HL-60 (cell line): ENCODE data around the gene REEP1.

Experiments used
- DNase-seq, 2 experiments: peaks; one replicate each; pipeline ENCODE4 v3.0.0-alpha.2; 2010 to 2020; ENCODE audit warnings: low read depth in 1 of 2, low spot score in 1 of 2
- H3K27ac ChIP-seq: fragments of 250-450 bp; sonication (Bioruptor Pico); replicated peaks from 2 replicates; pipeline ENCODE4 v1.5.1; 2020; ENCODE audit warnings: mild to moderate bottlenecking, moderate library complexity
- H3K27me3 ChIP-seq: fragments of 250-450 bp; sonication (Bioruptor Pico); 2 replicates; pipeline ENCODE4 v1.5.1; 2021; ENCODE audit warnings: mild to moderate bottlenecking, moderate library complexity; ENCODE audit not compliant: insufficient read depth, poor library complexity, severe bottlenecking
- H3K4me3 ChIP-seq: replicated peaks from 2 replicates; pipeline ENCODE4 v1.5.1; 2011; ENCODE audit warnings: mild to moderate bottlenecking, control low read depth, low read length; ENCODE audit not compliant: insufficient read depth
- CTCF ChIP-seq: IDR thresholded peaks from one replicate; pipeline ENCODE4 v1.5.1; 2011; ENCODE audit warnings: low read length, control low read depth, inconsistent platforms; ENCODE audit not compliant: insufficient read depth
- GABPA ChIP-seq: IDR thresholded peaks from 2 replicates; pipeline ENCODE4 v1.6.1; 2012; ENCODE audit warnings: low read depth
- POLR2AphosphoS5 ChIP-seq: IDR thresholded peaks from 2 replicates; pipeline ENCODE4 v1.6.1; 2012; ENCODE audit warnings: low read depth
- SPI1 ChIP-seq: IDR thresholded peaks from 2 replicates; pipeline ENCODE4 v1.6.1; 2012; ENCODE audit warnings: low read depth, mild to moderate bottlenecking, borderline replicate concordance
- TF ChIP-seq, protein P1 (sequence below): IDR thresholded peaks from 2 replicates; pipeline ENCODE4 v1.6.1; 2012; ENCODE audit warnings: low read depth; ENCODE audit not compliant: insufficient replicate concordance

REEP1 gene

DNA sequence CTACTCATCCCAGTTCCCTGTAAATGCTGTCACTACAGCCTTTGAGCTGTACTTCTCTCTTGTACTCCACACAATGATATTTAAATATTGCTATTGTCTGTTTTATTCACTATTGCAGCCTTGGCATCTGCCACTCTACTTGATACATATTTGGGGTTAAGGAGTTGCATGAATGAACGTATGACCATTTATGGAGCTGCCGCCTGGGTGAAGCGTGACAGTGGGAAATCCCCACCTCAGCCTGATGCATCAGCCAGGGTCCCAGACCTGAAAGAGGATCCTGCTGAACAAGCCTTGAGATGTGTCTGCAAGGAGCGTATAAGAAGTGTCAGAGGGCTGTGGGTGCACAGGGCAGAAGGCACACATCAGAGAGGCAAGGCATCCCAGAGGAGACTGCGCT is 99.1 kb downstream of the REEP1 start:
- no peak for DNase-seq
- TF ChIP-seq, protein P1, sequence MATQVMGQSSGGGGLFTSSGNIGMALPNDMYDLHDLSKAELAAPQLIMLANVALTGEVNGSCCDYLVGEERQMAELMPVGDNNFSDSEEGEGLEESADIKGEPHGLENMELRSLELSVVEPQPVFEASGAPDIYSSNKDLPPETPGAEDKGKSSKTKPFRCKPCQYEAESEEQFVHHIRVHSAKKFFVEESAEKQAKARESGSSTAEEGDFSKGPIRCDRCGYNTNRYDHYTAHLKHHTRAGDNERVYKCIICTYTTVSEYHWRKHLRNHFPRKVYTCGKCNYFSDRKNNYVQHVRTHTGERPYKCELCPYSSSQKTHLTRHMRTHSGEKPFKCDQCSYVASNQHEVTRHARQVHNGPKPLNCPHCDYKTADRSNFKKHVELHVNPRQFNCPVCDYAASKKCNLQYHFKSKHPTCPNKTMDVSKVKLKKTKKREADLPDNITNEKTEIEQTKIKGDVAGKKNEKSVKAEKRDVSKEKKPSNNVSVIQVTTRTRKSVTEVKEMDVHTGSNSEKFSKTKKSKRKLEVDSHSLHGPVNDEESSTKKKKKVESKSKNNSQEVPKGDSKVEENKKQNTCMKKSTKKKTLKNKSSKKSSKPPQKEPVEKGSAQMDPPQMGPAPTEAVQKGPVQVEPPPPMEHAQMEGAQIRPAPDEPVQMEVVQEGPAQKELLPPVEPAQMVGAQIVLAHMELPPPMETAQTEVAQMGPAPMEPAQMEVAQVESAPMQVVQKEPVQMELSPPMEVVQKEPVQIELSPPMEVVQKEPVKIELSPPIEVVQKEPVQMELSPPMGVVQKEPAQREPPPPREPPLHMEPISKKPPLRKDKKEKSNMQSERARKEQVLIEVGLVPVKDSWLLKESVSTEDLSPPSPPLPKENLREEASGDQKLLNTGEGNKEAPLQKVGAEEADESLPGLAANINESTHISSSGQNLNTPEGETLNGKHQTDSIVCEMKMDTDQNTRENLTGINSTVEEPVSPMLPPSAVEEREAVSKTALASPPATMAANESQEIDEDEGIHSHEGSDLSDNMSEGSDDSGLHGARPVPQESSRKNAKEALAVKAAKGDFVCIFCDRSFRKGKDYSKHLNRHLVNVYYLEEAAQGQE, result no peak
- TF ChIP-seq GABPA (no peak), CTCF (no peak), SPI1 (no peak), POLR2AphosphoS5 (no peak)
- no peak overlapping the region for H3K27ac ChIP-seq
- no peaks in the 10 kb centered on the region for H3K27me3 ChIP-seq
- H3K4me3 ChIP-seq, result no peak overlapping the region

DNA sequence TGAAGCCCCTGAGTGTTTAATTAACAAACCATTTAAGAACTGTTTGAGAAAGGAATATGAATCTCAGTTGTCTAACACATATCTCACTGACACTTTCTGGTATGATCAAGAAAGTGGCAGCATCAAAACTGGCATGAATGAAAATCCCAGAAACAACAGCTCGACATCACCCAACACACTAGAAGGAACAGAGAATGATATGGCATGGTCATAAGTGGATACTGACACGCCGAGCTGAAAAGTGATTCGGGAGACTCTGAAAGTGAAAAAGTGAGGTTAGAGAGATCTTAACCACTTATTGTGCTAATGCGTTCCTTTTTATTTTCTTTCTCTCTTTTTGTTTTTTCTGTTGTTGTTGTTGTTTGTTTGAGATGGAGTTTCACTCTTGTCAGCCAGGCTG is 100.3 kb downstream of the REEP1 start:
- Histone ChIP-seq H3K4me3 (no peak overlapping the region), H3K27ac (no peak overlapping the region), H3K27me3 (no peaks in the 10 kb centered on the region)
- DNase-seq, result no peak
- TF ChIP-seq, protein P1, result no peak

GRCh38 chr2:86235196-86235980 is 102.0 kb downstream of the REEP1 start:
- Histone ChIP-seq H3K27ac (no peak overlapping the region), H3K27me3 (no peaks in the 10 kb centered on the region), H3K4me3 (no peak overlapping the region)
- DNase-seq, result no peak
- TF ChIP-seq POLR2AphosphoS5 (no peak), SPI1 (no peak), GABPA (no peak), CTCF (no peak)
- TF ChIP-seq, protein P1, result no peak
